A549 (cell line): ENCODE data around the gene COX10. TPM values are rescaled to one million over a fixed set of nuclear protein-coding genes. Genes with fewer than 3 reads are reported as not detected.
A peak's percentile ranks its signal among the peaks of the same experiment; 100 is the strongest.

Source experiments
- ATAC-seq, 2 experiments: fragments of 200-7000 bp in 1 of 2; fragments of >200 bp in 1 of 2; cut with Nextera tagmentation in 1 of 2; cut with Tn5 transposase in 1 of 2; 3 replicates each; pipeline versions ENCODE4 v1.8.0 to v1.9.1; 2018 to 2020; ENCODE audit warnings: mild to moderate bottlenecking in 1 of 2, moderate library complexity in 1 of 2
- CTCF ChIA-PET: fragments of 300-600 bp; sonication (Branson Sonifier 250); formaldehyde crosslinking; extraction: SDS; loops from one replicate; lab custom pipeline; 2021; ENCODE audit warnings: antibody characterized with exemption, inconsistent platforms; lab: Yijun Ruan, JAX
- POLR2A ChIA-PET: fragments of 350-600 bp; formaldehyde crosslinking; extraction: SDS; loops from one replicate; lab custom pipeline; 2021; ENCODE audit warnings: antibody characterized with exemption, inconsistent platforms; lab: Yijun Ruan, JAX
- DNase-seq, 2 experiments: peaks; one replicate each; pipeline versions ENCODE4 v3.0.0 to v3.0.0-alpha.2; 2011 to 2016; ENCODE audit warnings: low read depth in 1 of 2, low spot score in 1 of 2
- FAIRE-seq: peaks from 2 replicates; lab custom pipeline; 2011; peaks lifted over from hg19 to GRCh38; lab: Jason Lieb, UNC
- H3K27ac ChIP-seq, 2 experiments: fragments of >200 bp; sonication (Bioruptor Twin); formaldehyde crosslinking; 3 replicates each; pipeline ENCODE4 v1.5.1; 2016 to 2017
- H3K4me1 ChIP-seq: fragments of >200 bp; sonication (Bioruptor Twin); formaldehyde crosslinking; 3 replicates; pipeline ENCODE4 v1.6.1; 2016
- H3K4me2 ChIP-seq: fragments of >200 bp; sonication (Bioruptor Twin); formaldehyde crosslinking; 3 replicates; pipeline ENCODE4 v1.6.1; 2016
- H3K4me3 ChIP-seq: fragments of >200 bp; sonication (Bioruptor Twin); formaldehyde crosslinking; 3 replicates; pipeline ENCODE4 v1.5.1; 2016
- H3K9me3 ChIP-seq: fragments of >200 bp; sonication (Bioruptor Twin); formaldehyde crosslinking; 3 replicates; pipeline ENCODE4 v1.6.1; 2016
- BCL3 ChIP-seq: fragments of >200 bp; sonication (Bioruptor Twin); formaldehyde crosslinking; IDR thresholded peaks from 3 replicates; pipeline ENCODE4 v1.6.1; 2016
- CBX8 ChIP-seq: fragments of 200-600 bp; sonication (generic); IDR thresholded peaks from 2 replicates; pipeline ENCODE4 v1.6.1; 2016
- CHD2 ChIP-seq: fragments of 150-350 bp; IDR thresholded peaks from 2 replicates; pipeline ENCODE4 v1.6.1; 2014; ENCODE audit warnings: low read length; ENCODE audit not compliant: partially characterized antibody
- EP300 ChIP-seq, 2 experiments: fragments of >200 bp; sonication (Bioruptor Twin); formaldehyde crosslinking; IDR thresholded peaks; 2 replicates in 1 of 2; 3 replicates in 1 of 2; pipeline ENCODE4 v1.6.1; 2016 to 2017
- FOSB ChIP-seq: fragments of 250-450 bp; sonication (Bioruptor Pico); IDR thresholded peaks from 2 replicates; pipeline ENCODE4 v1.5.0; 2020; ENCODE audit warnings: mild to moderate bottlenecking, moderate library complexity
- FOXS1 ChIP-seq: fragments of 250-450 bp; sonication (Bioruptor Pico); IDR thresholded peaks from 2 replicates; pipeline ENCODE4 v1.5.0; 2020; ENCODE audit warnings: mild to moderate bottlenecking, moderate library complexity
- HES2 ChIP-seq: fragments of >200 bp; sonication (Bioruptor Twin); formaldehyde crosslinking; IDR thresholded peaks from 2 replicates; pipeline ENCODE4 v1.6.1; 2016
- HOXA7 ChIP-seq: fragments of 250-450 bp; sonication (Bioruptor Pico); IDR thresholded peaks from 2 replicates; pipeline ENCODE4 v1.5.0; 2020; ENCODE audit warnings: mild to moderate bottlenecking, moderate library complexity
- HOXB13 ChIP-seq: fragments of 250-450 bp; sonication (Bioruptor Pico); IDR thresholded peaks from 2 replicates; pipeline ENCODE4 v1.5.0; 2020; ENCODE audit warnings: low read depth, mild to moderate bottlenecking, moderate library complexity
- HOXB5 ChIP-seq: fragments of 250-450 bp; sonication (Bioruptor Pico); IDR thresholded peaks from 2 replicates; pipeline ENCODE4 v1.5.0; 2020; ENCODE audit warnings: mild to moderate bottlenecking, moderate library complexity
- JUN ChIP-seq, 2 experiments: fragments of >200 bp; sonication (Bioruptor Twin); formaldehyde crosslinking; IDR thresholded peaks; 2 replicates in 1 of 2; 3 replicates in 1 of 2; pipeline ENCODE4 v1.6.1; 2016 to 2017
- MAZ ChIP-seq: fragments of 150-350 bp; IDR thresholded peaks from 2 replicates; pipeline ENCODE4 v1.6.1; 2014; ENCODE audit warnings: antibody characterized with exemption, low read depth, low read length, borderline replicate concordance
- NR3C1 ChIP-seq: fragments of >200 bp; sonication (Bioruptor Twin); formaldehyde crosslinking; IDR thresholded peaks from 3 replicates; pipeline ENCODE4 v1.6.1; 2017
- PHF8 ChIP-seq: fragments of 200-600 bp; sonication (generic); IDR thresholded peaks from 2 replicates; pipeline ENCODE4 v1.6.1; 2016; ENCODE audit warnings: low read depth, mild to moderate bottlenecking, antibody characterized with exemption, moderate library complexity, borderline replicate concordance
- POLR2AphosphoS2 ChIP-seq: conservative IDR thresholded peaks from 2 replicates; pipeline ENCODE4 v1.6.1; 2012; ENCODE audit warnings: low read length, improper control_type of control experiment, inconsistent platforms
- RAD21 ChIP-seq, 2 experiments: fragments of >200 bp in 1 of 2; sonication (Bioruptor Twin) in 1 of 2; formaldehyde crosslinking in 1 of 2; IDR thresholded peaks in 1 of 2; conservative IDR thresholded peaks in 1 of 2; 2 replicates in 1 of 2; 3 replicates in 1 of 2; pipeline ENCODE4 v1.6.1; 2012 to 2018; ENCODE audit warnings: inconsistent platforms in 1 of 2
- RARB ChIP-seq: fragments of 250-450 bp; sonication (Bioruptor Pico); IDR thresholded peaks from 2 replicates; pipeline ENCODE4 v1.8.0; 2021; ENCODE audit warnings: mild to moderate bottlenecking, moderate library complexity
- RCOR1 ChIP-seq: fragments of 150-350 bp; IDR thresholded peaks from 2 replicates; pipeline ENCODE4 v1.6.1; 2014; ENCODE audit warnings: antibody characterized with exemption, low read length, low read depth
- SMC3 ChIP-seq: fragments of >200 bp; sonication (Bioruptor Twin); formaldehyde crosslinking; IDR thresholded peaks from 3 replicates; pipeline ENCODE4 v1.6.1; 2018; ENCODE audit warnings: inconsistent platforms
- SREBF2 ChIP-seq: fragments of 450-650 bp; IDR thresholded peaks from 2 replicates; pipeline ENCODE4 v1.6.1; 2014; ENCODE audit warnings: mild to moderate bottlenecking, moderate library complexity
- TP53 ChIP-seq: fragments of 250-450 bp; sonication (Bioruptor Pico); IDR thresholded peaks from 2 replicates; pipeline ENCODE4 v1.5.0; 2021; ENCODE audit warnings: mild to moderate bottlenecking, moderate library complexity
- WGBS: methylation state at CpG from one replicate; pipeline ENCODE4 v1.1.6; 2017; ENCODE audit errors: missing lambda C conversion rate; 5-methylcytosine and 5-hydroxymethylcytosine counted together
- polyA plus RNA-seq, 4 experiments: library from polyadenylated mRNA; depleted of rRNA in 3 of 4; stranded (reverse); fragments of >200 nt; fragmentation: RNase III in 1 of 4; extraction: RNeasy Plus Mini Kit Qiagen cat#74134 plus additional on column Dnase treatment in 1 of 4; gene quantifications; 2 replicates in 3 of 4; 3 replicates in 1 of 4; pipeline ENCODE4 v1.2.3, GENCODE V29; 2011 to 2017

COX10 gene
- polyA plus RNA-seq, 2 of the 4 experiments (the other 2 are of a cell fraction) = 15.1 to 25.8 TPM

- no peak overlapping the region for H3K27ac ChIP-seq
- H3K4me3 ChIP-seq = no peak overlapping the region
- no peaks in the 10 kb centered on the region for H3K4me1 ChIP-seq
- peak; percentile 80 for FAIRE-seq
- H3K9me3 ChIP-seq = no peaks in the 10 kb centered on the region
- DNase-seq = no peak
- ChIA-PET POLR2A (no interaction called here), CTCF (interaction anchor here (0.7 kb wide), 1 partner anchor 28 kb away, joined by 3 read pairs; no protein-coding TSS in a partner anchor)
- TF ChIP-seq MAZ (no peak), RARB (no peak), BCL3 (no peak), HOXA7 (CRISPR knock-in tag) (no peak), EP300 (IDR thresholded peaks at IDR 0.05) (no peak), SMC3 (no peak), RAD21 (conservative IDR thresholded peaks at IDR 0.05 in 1 of 2, IDR thresholded peaks at IDR 0.05 in 1 of 2) (no peak), CHD2 (no peak), FOSB (CRISPR knock-in tag) (no peak), HES2 (no peak), FOXS1 (CRISPR knock-in tag) (no peak)
- TF ChIP-seq, all 56 proteins: peak for 0
- WGBS = 83% methylated on average over 5 of the region's 5 CpGs
- ATAC-seq = no peak
- H3K4me2 ChIP-seq = no peak overlapping the region
Observed at GRCh38 chr17:14123619-14124278, 54.4 kb downstream of the COX10 start.

GRCh38 chr17:14124854-14125253, 55.5 kb downstream of the COX10 start:
- no peak for TF ChIP-seq HOXB5 (CRISPR knock-in tag)
- TF ChIP-seq SMC3 = no peak
- TF ChIP-seq HOXB13 (CRISPR knock-in tag) = no peak
- TF ChIP-seq POLR2AphosphoS2 = no peak
- no peak for TF ChIP-seq SREBF2

GRCh38 chr17:14125518-14126137, 56.3 kb downstream of the COX10 start:
- FAIRE-seq = no peak
- CTCF ChIA-PET = no interaction called here
- POLR2A ChIA-PET = no interaction called here
- WGBS = 91% methylated on average over 6 of the region's 6 CpGs
- no peak overlapping the region for H3K27ac ChIP-seq
- ATAC-seq = no peak
- TF ChIP-seq RCOR1 (no peak), PHF8 (no peak), CBX8 (no peak), NR3C1 (no peak), JUN (IDR thresholded peaks at IDR 0.05) (no peak), TP53 (CRISPR knock-in tag) (no peak), FOXS1 (CRISPR knock-in tag) (no peak)
- no peak overlapping the region for H3K4me3 ChIP-seq
- H3K9me3 ChIP-seq = 0 out of 3 replicates have a peak, but pooled peaks cover under 1% of the 10 kb centered on the region
- no peak for DNase-seq
- no peaks in the 10 kb centered on the region for H3K4me1 ChIP-seq
- H3K4me2 ChIP-seq = no peak overlapping the region

More at GRCh38 chr17:14124854-14125253, 55.5 kb downstream of the COX10 start:
- 66% methylated on average over 4 of the region's 4 CpGs for WGBS
- Histone ChIP-seq H3K4me3 (no peak overlapping the region), H3K27ac (no peak overlapping the region), H3K4me1 (no peaks in the 10 kb centered on the region), H3K9me3 (no peaks in the 10 kb centered on the region), H3K4me2 (no peak overlapping the region)
- FAIRE-seq = peak; percentile 72
- ATAC-seq = no peak
- CTCF ChIA-PET = no interaction called here
- POLR2A ChIA-PET = no interaction called here
- no peak for DNase-seq
